GM21723 (cell line): ENCODE results near the gene EIF2D.
"Not testable (repeated sequence)": the region's sequence is repeated elsewhere in the genome, so short reads cannot be mapped to it uniquely, and the experiment has no call there.

Experiments used
- ATAC-seq: cut with Tn5 transposase; IDR thresholded peaks from one replicate; pipeline ENCODE4 v1.9.1; 2021; ENCODE audit warnings: mild to moderate bottlenecking, moderate library complexity; ENCODE audit not compliant: unreplicated experiment

EIF2D gene, protein sequence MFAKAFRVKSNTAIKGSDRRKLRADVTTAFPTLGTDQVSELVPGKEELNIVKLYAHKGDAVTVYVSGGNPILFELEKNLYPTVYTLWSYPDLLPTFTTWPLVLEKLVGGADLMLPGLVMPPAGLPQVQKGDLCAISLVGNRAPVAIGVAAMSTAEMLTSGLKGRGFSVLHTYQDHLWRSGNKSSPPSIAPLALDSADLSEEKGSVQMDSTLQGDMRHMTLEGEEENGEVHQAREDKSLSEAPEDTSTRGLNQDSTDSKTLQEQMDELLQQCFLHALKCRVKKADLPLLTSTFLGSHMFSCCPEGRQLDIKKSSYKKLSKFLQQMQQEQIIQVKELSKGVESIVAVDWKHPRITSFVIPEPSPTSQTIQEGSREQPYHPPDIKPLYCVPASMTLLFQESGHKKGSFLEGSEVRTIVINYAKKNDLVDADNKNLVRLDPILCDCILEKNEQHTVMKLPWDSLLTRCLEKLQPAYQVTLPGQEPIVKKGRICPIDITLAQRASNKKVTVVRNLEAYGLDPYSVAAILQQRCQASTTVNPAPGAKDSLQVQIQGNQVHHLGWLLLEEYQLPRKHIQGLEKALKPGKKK

GRCh38 chr1:206612129-206612876, at the start of gene EIF2D:
Gene EIF2D, minus strand, starts transcription at chr1:206612465. Its CDS starts 123 bp downstream, at chr1:206612342.
- peak; percentile 87 for ATAC-seq

DNA sequence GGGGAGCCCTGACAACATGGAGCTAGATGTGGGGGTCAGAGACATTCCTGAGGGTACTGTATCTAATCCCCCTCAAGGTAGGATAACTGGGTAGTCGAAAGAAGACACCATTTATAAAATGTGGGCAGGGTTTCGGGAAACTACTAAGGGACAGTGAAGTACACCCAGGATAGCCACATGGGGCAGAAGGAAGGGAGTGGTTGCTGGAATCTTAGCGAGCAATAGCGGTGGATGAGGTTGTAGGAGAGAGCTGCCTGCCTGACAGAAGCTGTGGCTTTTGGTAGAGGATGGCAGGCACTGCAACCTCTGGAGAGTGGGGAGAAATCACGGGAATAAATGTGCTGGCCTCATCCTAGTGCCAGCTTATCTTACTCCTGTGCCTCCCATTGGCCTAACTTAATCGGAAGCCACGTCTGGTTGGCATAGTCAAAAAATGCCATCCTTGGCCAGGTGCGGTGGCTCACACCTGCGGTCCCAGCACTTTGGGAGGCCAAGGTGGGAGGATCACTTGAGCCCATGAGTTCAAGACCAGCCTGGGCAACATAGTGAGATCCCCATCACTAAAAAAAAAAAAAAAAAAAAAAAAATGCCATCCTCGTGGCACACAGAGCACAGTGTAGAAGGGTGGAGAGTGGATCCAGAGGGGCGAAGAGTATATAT, 49.0 kb upstream of the EIF2D start:
- no peak for ATAC-seq

- no peak for ATAC-seq
Observed at GRCh38 chr1:206660136-206660535, 47.9 kb upstream of the EIF2D start.

GRCh38 chr1:206658981-206659273, 46.7 kb upstream of the EIF2D start:
- ATAC-seq: no peak

- ATAC-seq: peak; percentile 67
Observed at GRCh38 chr1:206658264-206658980, 46.2 kb upstream of the EIF2D start.

DNA sequence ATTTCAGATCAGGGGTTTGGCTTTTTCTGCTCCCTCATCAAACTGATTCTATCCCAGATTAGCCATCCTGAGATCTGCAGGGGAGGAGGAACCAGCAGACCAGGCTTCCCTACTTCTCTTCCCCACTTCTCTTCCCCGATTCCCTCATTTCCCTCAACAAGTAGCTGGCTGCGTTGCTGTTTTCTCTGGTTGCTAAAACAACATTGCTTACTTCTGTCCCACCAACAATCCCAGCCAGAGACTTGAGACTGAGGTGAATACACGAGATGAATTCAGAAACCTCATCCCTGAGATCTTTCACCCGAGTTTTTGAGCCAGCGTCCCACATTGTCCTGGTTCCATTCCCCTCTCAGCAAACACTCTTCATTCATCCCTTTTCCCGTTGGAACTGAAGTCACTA, 45.5 kb upstream of the EIF2D start:
- ATAC-seq: no peak

DNA sequence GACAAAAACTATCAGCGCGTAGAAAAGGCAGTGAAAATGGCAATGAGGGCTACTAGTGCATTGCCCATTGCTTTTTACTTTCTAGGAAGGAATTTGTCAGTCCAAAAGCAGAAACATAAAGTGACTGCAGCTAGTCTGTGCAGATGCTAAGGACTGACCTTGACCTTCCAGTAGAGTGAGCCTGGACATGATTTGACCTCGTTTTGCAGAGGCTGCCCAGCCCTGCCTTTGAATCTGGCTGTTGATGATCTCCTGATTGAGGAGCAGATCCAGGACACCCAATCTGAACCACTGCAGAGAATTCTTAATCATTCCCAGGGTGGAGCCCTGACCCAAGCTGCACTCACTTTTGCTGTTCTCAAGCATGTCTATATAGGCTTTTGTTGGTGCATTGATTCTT, 44.7 kb upstream of the EIF2D start:
- ATAC-seq: no peak

GRCh38 chr1:206655471-206655882, 43.2 kb upstream of the EIF2D start:
- ATAC-seq: no peak

DNA sequence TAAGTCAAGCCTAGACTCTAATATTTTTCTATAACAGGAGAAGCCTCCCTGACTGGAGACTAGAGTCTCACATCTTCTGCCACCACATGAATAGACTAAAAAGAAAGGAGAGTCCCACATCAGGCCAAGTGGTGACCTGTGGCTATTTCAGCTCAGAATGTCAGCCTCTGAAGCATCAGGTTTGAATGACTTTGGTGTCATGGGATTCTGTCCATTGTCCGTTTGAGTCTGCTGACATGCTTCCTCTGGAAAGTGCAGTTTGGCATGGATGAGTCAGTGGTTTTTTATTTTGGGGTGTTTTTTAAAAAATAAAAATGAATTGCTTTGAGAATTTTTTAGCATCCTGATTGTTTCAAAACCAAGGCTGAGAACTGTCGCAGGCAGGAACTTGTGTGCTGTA, 42.6 kb upstream of the EIF2D start:
- no peak for ATAC-seq

DNA sequence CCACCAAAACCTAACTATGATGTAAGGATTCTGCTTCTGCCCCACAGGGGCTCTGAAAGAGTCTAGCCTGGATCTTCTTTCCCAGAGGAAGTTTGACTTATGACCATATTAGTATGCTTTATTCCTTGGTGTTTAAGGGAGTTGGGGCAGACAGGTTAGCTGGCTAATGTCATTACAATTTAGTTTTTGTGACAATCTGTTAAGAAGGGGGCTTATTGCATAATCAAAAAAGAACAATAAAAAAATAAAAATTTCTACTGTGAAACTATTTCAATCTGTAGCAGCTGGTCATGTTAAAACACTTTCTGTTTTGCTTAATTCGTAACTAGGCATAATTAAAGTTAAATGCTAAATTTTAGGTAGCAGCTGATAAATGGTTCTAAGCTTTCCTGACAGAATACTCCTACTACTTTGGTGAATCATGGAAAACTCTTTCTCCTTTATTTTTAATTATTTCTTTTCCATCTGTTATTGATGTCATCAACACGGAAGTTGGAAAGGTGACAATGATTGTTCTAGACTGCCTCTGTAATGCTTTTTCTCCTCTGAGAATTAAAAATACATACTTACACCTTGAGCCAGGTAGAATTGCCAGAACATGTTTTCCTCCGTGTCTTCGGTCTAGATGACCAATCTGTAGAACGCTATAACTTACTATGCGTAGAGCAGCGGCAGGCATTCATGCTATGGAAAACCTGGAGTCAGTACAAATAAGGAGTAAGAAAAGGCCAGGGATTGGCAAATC, 41.6 kb upstream of the EIF2D start:
- ATAC-seq: no peak

DNA sequence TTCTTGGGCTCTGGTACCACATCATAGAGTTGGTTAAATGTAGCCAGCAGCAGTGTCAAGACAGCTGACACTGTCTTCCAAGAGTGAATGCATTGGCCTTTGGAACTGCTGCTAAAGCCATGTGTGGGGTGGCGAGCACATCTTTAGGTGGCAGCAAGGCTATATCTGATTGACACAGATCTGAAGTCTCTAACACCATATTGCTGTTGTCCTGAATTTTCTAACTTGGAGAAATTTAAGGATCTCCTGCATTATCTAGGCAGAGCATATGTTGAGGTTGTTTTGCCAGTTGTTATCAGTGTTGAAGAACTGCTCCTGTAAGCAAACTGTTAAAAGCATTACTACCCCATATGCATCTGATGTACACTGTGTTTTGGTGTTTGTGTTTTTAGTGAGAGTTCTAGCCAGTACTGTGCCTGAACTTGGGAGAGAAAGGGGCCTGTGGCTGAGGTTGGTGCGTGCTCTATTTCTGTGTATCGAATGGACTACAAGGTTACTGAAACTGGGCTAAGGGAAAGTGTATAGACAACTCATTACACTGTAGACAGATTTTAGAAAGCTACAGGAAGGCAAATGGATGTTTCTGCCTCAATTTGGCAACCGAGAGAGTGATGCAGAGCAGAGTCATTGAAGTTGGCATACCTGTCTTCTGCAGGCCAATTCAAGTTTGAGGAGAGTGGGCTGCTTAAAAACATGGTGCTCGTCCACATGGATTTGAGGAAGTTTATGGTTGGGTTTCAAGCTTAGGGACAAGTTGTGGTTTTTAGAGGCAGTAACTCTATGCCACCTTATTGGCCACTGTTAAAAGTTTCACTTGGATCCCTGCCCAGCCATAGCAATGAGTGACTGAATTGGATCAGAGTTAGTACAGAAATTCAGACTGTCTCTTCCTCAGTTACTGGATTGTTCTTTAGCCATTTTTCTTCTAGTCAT, 40.0 kb upstream of the EIF2D start:
- ATAC-seq: no peak

DNA sequence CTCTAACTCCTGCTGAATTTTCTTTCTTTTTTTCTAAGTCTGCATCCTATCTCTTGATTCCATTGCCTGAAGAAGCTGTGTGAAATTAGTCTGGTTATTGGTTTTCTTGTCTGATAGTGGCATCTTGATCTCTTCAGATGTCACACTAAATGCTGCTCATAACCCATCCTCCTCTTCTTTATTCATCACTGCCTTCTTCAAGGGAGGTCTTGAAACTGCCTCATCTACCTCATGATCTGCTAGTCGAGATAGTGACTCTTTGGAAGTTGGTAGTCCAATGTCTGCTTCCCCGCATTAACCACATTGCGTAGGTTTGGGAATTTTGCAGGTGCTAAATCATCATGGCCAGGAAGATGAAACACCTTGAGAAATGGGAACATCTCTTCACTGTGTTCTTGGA, 38.7 kb upstream of the EIF2D start:
- no peak for ATAC-seq

DNA sequence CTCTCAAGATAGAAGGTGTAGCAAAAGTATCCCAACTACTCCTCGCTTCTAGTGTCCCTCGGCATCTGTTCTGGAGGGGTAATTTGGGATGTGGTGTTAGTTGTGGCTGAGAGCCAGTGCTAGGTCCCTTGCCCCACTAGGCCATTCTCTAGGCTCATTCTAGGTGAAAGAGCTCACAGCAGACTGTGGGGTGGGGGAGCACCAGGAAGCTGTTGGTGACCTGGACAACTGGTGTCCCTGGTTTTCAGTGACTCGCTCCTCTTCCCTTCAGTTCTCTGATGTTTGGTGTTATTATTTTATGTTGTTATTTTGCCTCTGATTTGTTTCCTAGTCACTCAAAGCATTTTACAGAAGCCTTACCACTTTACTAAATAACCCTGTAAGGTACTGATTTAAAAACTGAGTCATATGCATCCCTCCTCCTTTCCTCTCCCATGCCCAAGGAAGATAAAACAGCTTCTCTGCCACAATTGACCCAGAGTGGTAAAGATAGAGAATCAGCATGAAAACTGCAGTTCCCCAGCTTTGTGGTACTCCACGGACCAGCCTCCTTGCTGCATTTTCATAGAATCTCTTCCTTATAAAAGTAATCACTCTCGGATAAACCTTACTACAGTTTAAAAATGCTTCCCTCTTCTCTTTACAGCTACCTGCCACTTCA, 37.1 kb upstream of the EIF2D start:
- no peak for ATAC-seq

DNA sequence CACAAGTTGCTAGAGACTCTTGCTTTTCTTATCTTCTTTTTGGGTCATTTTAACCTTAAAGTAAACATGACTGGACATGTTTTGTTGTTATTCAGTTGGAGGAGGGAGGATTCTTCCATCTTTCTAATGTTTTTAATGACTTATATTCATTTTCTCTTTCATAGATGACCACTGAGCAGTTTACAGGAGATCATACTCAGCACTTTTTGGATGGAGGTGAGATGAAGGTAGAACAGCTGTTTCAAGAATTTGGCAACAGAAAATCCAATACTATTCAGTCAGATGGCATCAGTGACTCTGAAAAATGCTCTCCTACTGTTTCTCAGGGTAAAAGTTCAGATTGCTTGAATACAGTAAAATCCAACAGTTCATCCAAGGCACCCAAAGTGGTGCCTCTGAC, 35.0 kb upstream of the EIF2D start:
- no peak for ATAC-seq

DNA sequence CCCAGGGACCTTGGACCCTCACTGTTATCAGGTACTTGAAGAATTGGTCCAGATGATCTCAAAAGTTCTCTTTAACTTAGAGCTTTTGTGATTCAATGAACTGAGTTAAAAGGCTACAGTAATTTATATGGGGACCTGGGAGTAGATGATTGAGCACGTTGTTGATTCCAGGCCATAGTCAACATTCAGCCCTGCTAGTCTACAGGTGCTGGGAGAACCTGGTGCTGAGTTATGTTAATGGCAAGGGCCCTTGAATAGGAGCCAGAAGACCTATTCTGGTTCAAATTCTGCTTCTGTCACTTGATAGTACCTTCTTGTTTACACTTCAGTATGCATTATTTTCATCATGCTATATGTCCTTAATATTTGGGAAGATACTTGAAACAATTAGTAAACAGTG, 34.2 kb upstream of the EIF2D start:
- no peak for ATAC-seq

- ATAC-seq: no peak
Observed at GRCh38 chr1:206643118-206643698, 30.9 kb upstream of the EIF2D start.

DNA sequence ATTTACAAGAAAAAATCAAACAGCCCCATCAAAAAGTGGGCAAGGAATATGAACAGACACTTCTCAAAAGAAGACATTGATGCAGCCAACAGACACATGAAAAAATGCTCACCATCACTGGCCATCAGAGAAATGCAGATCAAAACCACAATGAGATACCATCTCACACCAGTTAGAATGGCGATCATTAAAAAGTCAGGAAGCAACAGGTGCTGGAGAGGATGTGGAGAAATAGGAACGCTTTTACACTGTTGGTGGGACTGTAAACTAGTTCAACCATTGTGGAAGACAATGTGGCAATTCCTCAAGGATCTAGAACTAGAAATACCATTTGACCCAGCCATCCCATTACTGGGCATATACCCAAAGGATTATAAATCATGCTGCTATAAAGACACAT, 29.8 kb upstream of the EIF2D start:
- ATAC-seq: not testable (repeated sequence)

DNA sequence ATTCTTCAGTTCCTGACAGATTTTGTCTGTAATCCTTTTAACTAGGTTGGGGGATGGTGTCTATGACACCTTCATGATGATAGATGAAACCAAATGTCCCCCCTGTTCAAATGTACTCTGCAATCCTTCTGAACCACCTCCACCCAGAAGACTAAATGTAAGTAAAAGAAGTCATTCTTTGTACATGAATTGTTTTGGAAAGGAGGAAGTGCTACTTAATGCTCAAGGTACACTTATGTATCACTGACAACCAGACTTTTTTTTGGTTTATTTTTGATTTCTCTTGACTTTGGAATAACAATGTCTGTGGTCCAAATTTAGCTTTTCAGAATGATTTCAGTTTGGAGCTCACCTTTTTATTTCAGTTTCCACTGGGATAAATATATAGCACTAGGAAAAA, 25.3 kb upstream of the EIF2D start:
- ATAC-seq: no peak
